K562 (cell line): Measurements from ENCODE around the gene TBX22. TPM values are rescaled to one million over a fixed set of nuclear protein-coding genes. Genes with fewer than 3 reads are reported as not detected.

Source experiments
- ATAC-seq: fragments of 200-7000 bp; cut with Tn5 transposase; 3 replicates; pipeline ENCODE4 v1.9.1; 2020; ENCODE audit warnings: moderate library complexity
- BruUV-seq: library from RNA; stranded (reverse); fragments of 400-500 nt; replicated peaks from 2 replicates; lab custom pipeline; 2021; lab: Mats Ljungman, UMichigan
- CTCF ChIA-PET: fragments of 300-600 bp; formaldehyde crosslinking; extraction: SDS; loops from one replicate; lab custom pipeline; 2021; ENCODE audit warnings: low intra/inter-chr PET ratio; lab: Yijun Ruan, JAX
- POLR2A ChIA-PET: fragments of 300-600, 350-650 bp; sonication (Branson Sonifier 250); formaldehyde crosslinking; extraction: SDS; loops from one replicate; lab custom pipeline; 2021; ENCODE audit warnings: antibody characterized with exemption, inconsistent platforms; lab: Yijun Ruan, JAX
- DNase-seq, 4 experiments: peaks; one replicate each; pipeline versions ENCODE4 v3.0.0 to v3.0.0-alpha.2; 2011 to 2018; ENCODE audit warnings: low spot score in 3 of 4, mixed read lengths in 3 of 4; ENCODE audit errors: extremely low read depth in 1 of 4
- FAIRE-seq: peaks from 2 replicates; lab custom pipeline; 2011; peaks lifted over from hg19 to GRCh38; lab: Jason Lieb, UNC
- H2AFZ ChIP-seq: 2 replicates; pipeline ENCODE4 v1.6.0; 2011; ENCODE audit warnings: low read depth, low read length, control low read depth, inconsistent platforms
- H3K27ac ChIP-seq: fragments of 200-600 bp; 3 replicates; pipeline ENCODE4 v1.8.0; 2011; ENCODE audit warnings: low read depth, mild to moderate bottlenecking, control low read depth, inconsistent platforms, low read length, moderate library complexity, mixed read lengths; ENCODE audit errors: extremely low read depth
- H3K27me3 ChIP-seq, 2 experiments: fragments of 300-600 bp in 1 of 2; 2 replicates in 1 of 2; 3 replicates in 1 of 2; pipeline versions ENCODE4 v1.6.0 to v1.8.0; 2011; ENCODE audit warnings: inconsistent platforms in 2 of 2, low read length in 2 of 2, mild to moderate bottlenecking in 1 of 2, mixed read lengths in 1 of 2, moderate library complexity in 1 of 2; ENCODE audit not compliant: control insufficient read depth in 2 of 2, insufficient read depth in 2 of 2
- H3K36me3 ChIP-seq: fragments of 300-600 bp; 3 replicates; pipeline ENCODE4 v1.8.0; 2011; ENCODE audit warnings: mild to moderate bottlenecking, low read length, inconsistent platforms; ENCODE audit not compliant: control insufficient read depth, insufficient read depth
- H3K4me1 ChIP-seq, 2 experiments: fragments of 200-600 bp in 1 of 2; replicated peaks in 1 of 2; 2 replicates in 1 of 2; 3 replicates in 1 of 2; pipeline versions ENCODE4 v1.5.1 to v1.8.0; 2011; ENCODE audit warnings: inconsistent platforms in 2 of 2, low read length in 2 of 2, mild to moderate bottlenecking in 1 of 2, mixed read lengths in 1 of 2, moderate library complexity in 1 of 2; ENCODE audit not compliant: control insufficient read depth in 2 of 2, insufficient read depth in 2 of 2
- H3K4me2 ChIP-seq: 2 replicates; pipeline ENCODE4 v1.6.1; 2011; ENCODE audit warnings: low read length, control low read depth, inconsistent platforms, mixed read lengths; ENCODE audit not compliant: insufficient read depth
- H3K4me3 ChIP-seq: fragments of 200-600 bp; sonication (generic), shearing (Covaris generic); 2 replicates; pipeline ENCODE4 v1.5.1; 2016; ENCODE audit warnings: control low read depth, inconsistent platforms
- H3K79me2 ChIP-seq: fragments of 200-600 bp; 3 replicates; pipeline ENCODE4 v1.8.0; 2011; ENCODE audit warnings: low read length, inconsistent platforms; ENCODE audit not compliant: control insufficient read depth, insufficient read depth
- H3K9ac ChIP-seq, 2 experiments: 2 replicates each; pipeline versions ENCODE4 v1.6.0 to v1.6.1; 2011; ENCODE audit warnings: low read depth in 2 of 2, low read length in 2 of 2, control low read depth in 1 of 2, inconsistent platforms in 1 of 2, mild to moderate bottlenecking in 1 of 2, mixed read lengths in 1 of 2; ENCODE audit not compliant: insufficient read depth in 1 of 2
- H3K9me1 ChIP-seq: one replicate; pipeline ENCODE4 v1.6.0; 2011; ENCODE audit warnings: inconsistent platforms, mild to moderate bottlenecking, low read length, moderate library complexity; ENCODE audit not compliant: control insufficient read depth, insufficient read depth
- H3K9me3 ChIP-seq: replicated peaks from 2 replicates; pipeline ENCODE4 v1.5.1; 2011; ENCODE audit warnings: low read depth, low read length, inconsistent platforms; ENCODE audit not compliant: control insufficient read depth, insufficient read depth
- H4K20me1 ChIP-seq: replicated peaks from 2 replicates; pipeline ENCODE4 v1.6.1; 2011; ENCODE audit warnings: low read length, inconsistent platforms, mixed read lengths; ENCODE audit not compliant: control insufficient read depth, insufficient read depth
- CCAR2 ChIP-seq: fragments of 200-400 bp; formaldehyde crosslinking; IDR thresholded peaks from 2 replicates; pipeline ENCODE4 v1.6.1; 2017; ENCODE audit warnings: mild to moderate bottlenecking, low read depth, low read length
- CEBPG ChIP-seq, 3 experiments: fragments of 200-800 bp in 1 of 3; sonication (Bioruptor generic) in 1 of 3; sonication (generic) in 1 of 3; formaldehyde crosslinking in 1 of 3; IDR thresholded peaks in 2 of 3; conservative IDR thresholded peaks in 1 of 3; 2 replicates each; pipeline versions ENCODE4 v1.6.1 to v1.8.0; 2016 to 2022; ENCODE audit warnings: missing compliant biosample characterization in 2 of 3, missing genetic modification characterization in 2 of 3, mild to moderate bottlenecking in 1 of 3, missing genetic modification reagents in 1 of 3
- DLX4 ChIP-seq: fragments of 250-450 bp; sonication (Bioruptor Pico); IDR thresholded peaks from 2 replicates; pipeline ENCODE4 v1.6.1; 2021; ENCODE audit warnings: mild to moderate bottlenecking
- FIP1L1 ChIP-seq: fragments of 200-400 bp; formaldehyde crosslinking; IDR thresholded peaks from 2 replicates; pipeline ENCODE4 v1.6.1; 2018; ENCODE audit warnings: mild to moderate bottlenecking, low read depth, low read length; ENCODE audit not compliant: poor library complexity, severe bottlenecking
- HBP1 ChIP-seq: fragments of 450-650 bp; formaldehyde crosslinking; IDR thresholded peaks from 2 replicates; pipeline ENCODE4 v1.4.0; 2022; ENCODE audit warnings: missing genetic modification characterization
- IRF2 ChIP-seq: sonication (generic); formaldehyde crosslinking; IDR thresholded peaks from 2 replicates; pipeline ENCODE4 v1.8.1; 2022; ENCODE audit warnings: mild to moderate bottlenecking, missing genetic modification reagents
- NKRF ChIP-seq: fragments of 450-650 bp; IDR thresholded peaks from 2 replicates; pipeline ENCODE4 v1.6.1; 2016; ENCODE audit warnings: borderline replicate concordance
- RB1 ChIP-seq: fragments of 450-650 bp; IDR thresholded peaks from 2 replicates; pipeline ENCODE4 v1.6.1; 2017; ENCODE audit warnings: low read depth, mild to moderate bottlenecking
- SMAD2 ChIP-seq: fragments of 150-350 bp; IDR thresholded peaks from 2 replicates; pipeline ENCODE4 v1.6.1; 2014; ENCODE audit warnings: low read depth, mild to moderate bottlenecking, low read length
- TEAD1 ChIP-seq, 2 experiments: fragments of 450-650 bp in 1 of 2; sonication (generic) in 1 of 2; formaldehyde crosslinking; IDR thresholded peaks; 2 replicates each; pipeline versions ENCODE4 v1.4.0 to v1.8.0; 2020 to 2022; ENCODE audit warnings: mild to moderate bottlenecking in 2 of 2, missing genetic modification reagents in 1 of 2
- ZFP1 ChIP-seq: fragments of 450-650 bp; formaldehyde crosslinking; IDR thresholded peaks from 2 replicates; pipeline ENCODE4 v1.4.0; 2020; ENCODE audit warnings: mild to moderate bottlenecking, mixed read lengths
- ZNF175 ChIP-seq: fragments of 200-800 bp; sonication (Bioruptor generic); IDR thresholded peaks from 2 replicates; pipeline ENCODE4 v1.6.1; 2016; ENCODE audit warnings: low read depth, mild to moderate bottlenecking, missing genetic modification characterization, missing compliant biosample characterization
- ZNF583 ChIP-seq: fragments of 250-450 bp; sonication (Bioruptor Pico); IDR thresholded peaks from 2 replicates; pipeline ENCODE4 v1.4.0; 2020
- in situ Hi-C: fragments of 300-500 bp; cut with MboI; formaldehyde crosslinking; loops from 4 replicates; pipeline ENCODE4 v1.15.0; 2018; ENCODE audit warnings: inconsistent platforms, mixed read lengths
- intact Hi-C: fragments of 100-400 bp; cut with micrococcal nuclease; formaldehyde crosslinking; loops from 2 replicates; pipeline ENCODE4 v1.14.2; 2022
- polyA plus RNA-seq, 8 experiments: library from polyadenylated mRNA; depleted of rRNA in 4 of 8; stranded (reverse) in 5 of 8; unstranded in 3 of 8; fragments of >200 nt; fragmentation: Nextera tagmentation in 2 of 8; fragmentation: Illumina TruSeq in 1 of 8; extraction: Ambion mirVana in 2 of 8; extraction: Trizol in 1 of 8; gene quantifications; 2 replicates each; pipeline versions ENCODE4 v1.2.1 to v1.2.3, GENCODE V29; 2011 to 2014; ENCODE audit warnings: inconsistent platforms in 1 of 8, missing spikeins in 1 of 8
- total RNA-seq, 7 experiments: library from RNA; depleted of rRNA in 6 of 7; stranded (reverse); fragments of >200 nt in 6 of 7; fragmentation: Illumina TruSeq in 2 of 7; extraction: Trizol in 2 of 7; gene quantifications; 2 replicates each; pipeline versions ENCODE4 v1.2.1 to v1.2.3, GENCODE V29; 2011 to 2021; ENCODE audit warnings: low replicate concordance in 1 of 7
- TF ChIP-seq, protein P1 (sequence below): sonication (generic); formaldehyde crosslinking; IDR thresholded peaks from 2 replicates; pipeline ENCODE4 v1.8.0; 2022; ENCODE audit warnings: mild to moderate bottlenecking, missing genetic modification reagents
- TF ChIP-seq, protein P2 (sequence below), 3 experiments: fragments of 200-800 bp in 1 of 3; sonication (Bioruptor generic) in 1 of 3; sonication (generic) in 1 of 3; formaldehyde crosslinking in 1 of 3; IDR thresholded peaks; 2 replicates each; pipeline versions ENCODE4 v1.6.1 to v1.8.0; 2016 to 2022; ENCODE audit warnings: mild to moderate bottlenecking in 2 of 3, missing compliant biosample characterization in 2 of 3, missing genetic modification characterization in 2 of 3, missing genetic modification reagents in 1 of 3

Gene TBX22
- total and polyA plus RNA-seq, 9 of the 15 experiments (the other 6 are each of a cell fraction or from before 2014, with no cell fraction given), result not detected

GRCh38 chrX:79975605-79976004, 38.9 kb upstream of the TBX22 start:
- Histone ChIP-seq H3K9me1 (no peaks in the 10 kb centered on the region), H2AFZ (no peak overlapping the region), H3K79me2 (no peaks in the 10 kb centered on the region), H3K27me3 (no peaks in the 10 kb centered on the region), H3K36me3 (no peaks in the 10 kb centered on the region), H3K9ac (no peak overlapping the region), H3K9me3 (no peaks in the 10 kb centered on the region), H3K4me2 (no peak overlapping the region), H3K4me3 (no peak overlapping the region), H3K27ac (no peak overlapping the region), H3K4me1 (no peaks in the 10 kb centered on the region), H4K20me1 (no peaks in the 10 kb centered on the region)
- DNase-seq (no peak), ATAC-seq (no peak), FAIRE-seq (no peak)
- BruUV-seq, result no TSS peak
- intact Hi-C loops (no loop called here), in situ Hi-C loops (no loop called here)
- CTCF ChIA-PET, result no interaction called here
- POLR2A ChIA-PET, result no interaction called here
- TF ChIP-seq ZNF175, result no peak
- TF ChIP-seq ZFP1 (CRISPR knock-in tag), result no peak
- no peak for TF ChIP-seq CEBPG (CRISPR knock-in tag; IDR thresholded peaks at IDR 0.05)
- TF ChIP-seq CEBPG (tag; conservative IDR thresholded peaks at IDR 0.05 in 1 of 2, IDR thresholded peaks at IDR 0.05 in 1 of 2), result no peak
- no peak for TF ChIP-seq ZNF583
- TF ChIP-seq RB1, result no peak
- TF ChIP-seq DLX4 (CRISPR knock-in tag), result no peak
- TF ChIP-seq, protein P1, sequence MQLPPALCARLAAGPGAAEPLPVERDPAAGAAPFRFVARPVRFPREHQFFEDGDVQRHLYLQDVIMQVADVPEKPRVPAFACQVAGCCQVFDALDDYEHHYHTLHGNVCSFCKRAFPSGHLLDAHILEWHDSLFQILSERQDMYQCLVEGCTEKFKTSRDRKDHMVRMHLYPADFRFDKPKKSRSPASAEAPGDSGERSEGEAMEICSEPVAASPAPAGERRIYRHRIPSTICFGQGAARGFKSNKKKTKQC (CRISPR knock-in tag), result no peak
- TF ChIP-seq CCAR2, result no peak
- no peak for TF ChIP-seq HBP1 (CRISPR knock-in tag)
- TF ChIP-seq, protein P2, sequence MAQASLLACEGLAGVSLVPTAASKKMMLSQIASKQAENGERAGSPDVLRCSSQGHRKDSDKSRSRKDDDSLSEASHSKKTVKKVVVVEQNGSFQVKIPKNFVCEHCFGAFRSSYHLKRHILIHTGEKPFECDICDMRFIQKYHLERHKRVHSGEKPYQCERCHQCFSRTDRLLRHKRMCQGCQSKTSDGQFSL (CRISPR knock-in tag; IDR thresholded peaks at IDR 0.05), result no peak
- TF ChIP-seq, protein P2 (tag; IDR thresholded peaks at IDR 0.05), result no peak
- TF ChIP-seq FIP1L1, result no peak
- TF ChIP-seq NKRF, result no peak
- TF ChIP-seq TEAD1 (CRISPR knock-in tag; IDR thresholded peaks at IDR 0.05), result no peak
- TF ChIP-seq SMAD2, result no peak
- no peak for TF ChIP-seq IRF2 (CRISPR knock-in tag)
